ENCODE data around the gene FOXP2.

DNA sequence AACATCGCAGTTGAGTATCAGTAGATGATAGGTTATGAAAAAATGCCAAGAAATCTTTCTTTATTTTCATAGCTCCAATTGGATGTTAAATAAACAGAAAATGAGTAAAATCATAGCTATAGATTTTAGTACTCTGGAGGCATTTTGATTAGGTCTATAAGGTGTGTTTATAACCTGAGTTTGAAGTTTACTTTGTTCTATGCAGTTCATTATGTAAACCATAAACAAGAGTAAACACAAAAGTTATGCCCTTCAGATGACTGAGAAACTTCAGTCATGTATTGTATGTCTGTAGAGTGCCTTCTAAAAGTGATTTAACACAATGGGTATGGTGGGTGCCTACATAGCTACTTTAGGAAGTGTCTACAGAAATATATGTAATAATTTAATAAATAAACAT is 13.6 kb downstream of the FOXP2 start:
- TF ChIP-seq POLR2A (IDR thresholded peaks at IDR 0.05; ENCODE audit: low read depth, low read length) (no peak), POLR2AphosphoS5 (IDR thresholded peaks at IDR 0.05; ENCODE audit: low read depth, low read length) (no peak), POU2F2 (IDR thresholded peaks at IDR 0.05; ENCODE audit: low read depth, low read length) (no peak), TAF1 (IDR thresholded peaks at IDR 0.05; ENCODE audit: low read depth, low read length) (no peak)

All from GM12891 (cell line).